GM23338 (cell line): ENCODE results near the gene ARL15. TPM values are rescaled to one million over a fixed set of nuclear protein-coding genes. Genes with fewer than 3 reads are reported as not detected.

Experiments
- ATAC-seq: fragments of 200-7000 bp; cut with Tn5 transposase; 3 replicates; pipeline ENCODE4 v1.9.1; 2020
- DNase-seq: peaks from one replicate; pipeline ENCODE4 v3.0.0-alpha.2; 2015; ENCODE audit warnings: low spot score
- H2AFZ ChIP-seq: fragments of 200-600 bp; sonication (generic); 2 replicates; pipeline ENCODE4 v1.8.0; 2016; ENCODE audit warnings: antibody characterized with exemption, mild to moderate bottlenecking, moderate library complexity
- H3F3A ChIP-seq: fragments of 200-600 bp; sonication (generic); replicated peaks from 2 replicates; pipeline ENCODE4 v1.8.0; 2017; ENCODE audit warnings: antibody characterized with exemption, mixed run types, low read depth
- H3K27ac ChIP-seq: fragments of 200-600 bp; sonication (generic); 2 replicates; pipeline ENCODE4 v1.6.1; 2016; ENCODE audit warnings: low read depth
- H3K27me3 ChIP-seq: fragments of 200-600 bp; sonication (generic); 2 replicates; pipeline ENCODE4 v1.8.0; 2016; ENCODE audit warnings: mild to moderate bottlenecking, mixed run types, moderate library complexity; ENCODE audit not compliant: insufficient read depth
- H3K36me3 ChIP-seq: fragments of 200-600 bp; sonication (generic); 2 replicates; pipeline ENCODE4 v1.8.0; 2016; ENCODE audit warnings: mild to moderate bottlenecking; ENCODE audit not compliant: insufficient read depth
- H3K4me1 ChIP-seq: fragments of 200-600 bp; sonication (generic); 2 replicates; pipeline ENCODE4 v1.8.0; 2016; ENCODE audit warnings: mild to moderate bottlenecking, moderate library complexity; ENCODE audit not compliant: insufficient read depth
- H3K4me2 ChIP-seq: fragments of 200-600 bp; sonication (generic); 2 replicates; pipeline ENCODE4 v1.7.1; 2017; ENCODE audit warnings: mixed run types
- H3K4me3 ChIP-seq: fragments of 200-600 bp; sonication (generic); 2 replicates; pipeline ENCODE4 v1.6.1; 2016; ENCODE audit warnings: mixed run types
- H3K79me2 ChIP-seq: fragments of 200-600 bp; sonication (generic); replicated peaks from 2 replicates; pipeline ENCODE4 v1.8.0; 2017; ENCODE audit warnings: mild to moderate bottlenecking; ENCODE audit not compliant: insufficient read depth
- H3K9me2 ChIP-seq: fragments of 200-600 bp; sonication (generic); 2 replicates; pipeline ENCODE4 v1.8.0; 2017; ENCODE audit not compliant: insufficient read depth
- H4K20me1 ChIP-seq: fragments of 200-600 bp; sonication (generic); replicated peaks from 2 replicates; pipeline ENCODE4 v1.8.0; 2017; ENCODE audit warnings: mild to moderate bottlenecking; ENCODE audit not compliant: insufficient read depth
- H3K27ac Mint-ChIP-seq: 2 replicates; pipeline ENCODE4 v1.8.0; 2020; ENCODE audit warnings: inconsistent platforms, mild to moderate bottlenecking, moderate library complexity, mixed read lengths
- H3K27me3 Mint-ChIP-seq: 3 replicates; pipeline ENCODE4 v1.8.0; 2022; ENCODE audit warnings: low read depth, mild to moderate bottlenecking, moderate library complexity, mixed read lengths, inconsistent platforms; ENCODE audit not compliant: insufficient read depth, poor library complexity
- H3K36me3 Mint-ChIP-seq: 3 replicates; pipeline ENCODE4 v1.8.0; 2021; ENCODE audit warnings: low read depth, mild to moderate bottlenecking, inconsistent platforms, moderate library complexity, mixed read lengths
- H3K4me1 Mint-ChIP-seq: 3 replicates; pipeline ENCODE4 v1.8.0; 2020; ENCODE audit warnings: mild to moderate bottlenecking, inconsistent platforms, mixed read lengths
- H3K4me3 Mint-ChIP-seq: 3 replicates; pipeline ENCODE4 v1.8.0; 2021; ENCODE audit warnings: moderate library complexity, mild to moderate bottlenecking, inconsistent platforms, mixed read lengths
- H3K9me3 Mint-ChIP-seq: 3 replicates; pipeline ENCODE4 v1.8.0; 2020; ENCODE audit warnings: moderate library complexity, mild to moderate bottlenecking, inconsistent platforms, mixed read lengths
- CREB1 ChIP-seq: fragments of 250-450 bp; sonication (Bioruptor Pico); IDR thresholded peaks from 2 replicates; pipeline ENCODE4 v1.5.0; 2020; ENCODE audit warnings: low read depth, mild to moderate bottlenecking, moderate library complexity
- CTCF ChIP-seq, 2 experiments: fragments of 200-600 bp in 1 of 2; sonication (generic) in 1 of 2; conservative IDR thresholded peaks; 2 replicates each; pipeline versions ENCODE4 v1.5.1 to v1.6.1; 2016 to 2017; ENCODE audit warnings: antibody characterized with exemption in 2 of 2, low read depth in 2 of 2, mild to moderate bottlenecking in 2 of 2, moderate library complexity in 1 of 2
- EZH2 ChIP-seq: fragments of 200-600 bp; sonication (generic); IDR thresholded peaks from one replicate; pipeline ENCODE4 v1.8.0; 2017; ENCODE audit warnings: antibody characterized with exemption, mild to moderate bottlenecking, low read depth; ENCODE audit not compliant: unreplicated experiment
- JUNB ChIP-seq: IDR thresholded peaks from one replicate; pipeline ENCODE4 v1.6.1; 2016; ENCODE audit warnings: antibody characterized with exemption; ENCODE audit not compliant: unreplicated experiment
- POLR2AphosphoS5 ChIP-seq: IDR thresholded peaks from 2 replicates; pipeline ENCODE4 v1.6.1; 2016; ENCODE audit warnings: antibody characterized with exemption, low read depth
- ZNF114 ChIP-seq: fragments of 250-450 bp; sonication (Bioruptor Pico); IDR thresholded peaks from 2 replicates; pipeline ENCODE4 v1.5.0; 2020; ENCODE audit warnings: mild to moderate bottlenecking, moderate library complexity
- ZNF462 ChIP-seq: fragments of 250-450 bp; sonication (Bioruptor Pico); IDR thresholded peaks from 2 replicates; pipeline ENCODE4 v1.5.0; 2020; ENCODE audit warnings: mild to moderate bottlenecking, moderate library complexity
- polyA plus RNA-seq: library from polyadenylated mRNA; unstranded; fragments of >200 nt; fragmentation: Nextera tagmentation; extraction: Ambion mirVana; gene quantifications from 2 replicates; pipeline ENCODE4 v1.2.1, GENCODE V29; 2016
- total RNA-seq: library from RNA; depleted of rRNA; stranded (reverse); fragments of >200 nt; shearing (Covaris generic); gene quantifications from 2 replicates; pipeline ENCODE4 v1.2.3, GENCODE V29; 2014
- TF ChIP-seq, protein P1 (sequence below): IDR thresholded peaks from one replicate; pipeline ENCODE4 v1.6.1; 2018; ENCODE audit warnings: antibody characterized with exemption; ENCODE audit not compliant: unreplicated experiment

ARL15 gene
- total and polyA plus RNA-seq, 2 experiments from 2014 or later: 13.0 to 54.0 TPM

DNA sequence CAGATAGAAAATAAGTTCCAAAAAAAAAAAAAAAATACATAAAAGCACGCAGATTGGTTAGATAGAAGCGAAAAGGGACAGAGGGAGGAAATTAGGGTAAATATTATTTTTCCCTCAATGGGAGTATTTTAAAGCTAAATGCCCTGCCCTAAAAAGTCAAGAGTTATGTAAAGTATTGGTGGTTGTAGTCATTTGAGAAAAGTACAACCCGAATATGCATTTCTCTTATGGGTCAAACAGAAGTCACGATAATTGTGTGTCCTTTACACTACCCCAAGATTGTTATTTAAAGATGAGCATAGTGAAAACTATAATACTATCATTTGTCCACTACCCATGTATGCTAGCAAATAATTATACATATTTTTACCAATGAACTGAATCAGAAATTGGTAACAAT lies 381.2 kb downstream of the ARL15 start:
- H3K36me3 ChIP-seq: no peaks in the 10 kb centered on the region
- ATAC-seq: no peak
- H3K4me2 ChIP-seq: no peak overlapping the region
- Mint-ChIP-seq H3K27me3 (no peaks in the 10 kb centered on the region), H3K4me1 (peaks cover 25% of the 10 kb centered on the region), H3K36me3 (no peaks in the 10 kb centered on the region), H3K9me3 (no peaks in the 10 kb centered on the region), H3K4me3 (no peak overlapping the region), H3K27ac (no peak overlapping the region)
- peaks cover 11% of the 10 kb centered on the region for H3K4me1 ChIP-seq
- no peaks in the 10 kb centered on the region for H4K20me1 ChIP-seq
- no peaks in the 10 kb centered on the region for H3K27me3 ChIP-seq
- no peak overlapping the region for H3K4me3 ChIP-seq
- no peaks in the 10 kb centered on the region for H3K9me2 ChIP-seq
- no peaks in the 10 kb centered on the region for H3F3A ChIP-seq
- no peak overlapping the region for H2AFZ ChIP-seq
- no peak for TF ChIP-seq ZNF114 (CRISPR knock-in tag)
- no peak for TF ChIP-seq EZH2
- TF ChIP-seq JUNB: no peak
- no peak for TF ChIP-seq POLR2AphosphoS5
- no peak for TF ChIP-seq CREB1
- no peak for TF ChIP-seq CTCF (conservative IDR thresholded peaks at IDR 0.05; ENCODE audit: low read depth in 2 of 2)
- TF ChIP-seq, protein P1, sequence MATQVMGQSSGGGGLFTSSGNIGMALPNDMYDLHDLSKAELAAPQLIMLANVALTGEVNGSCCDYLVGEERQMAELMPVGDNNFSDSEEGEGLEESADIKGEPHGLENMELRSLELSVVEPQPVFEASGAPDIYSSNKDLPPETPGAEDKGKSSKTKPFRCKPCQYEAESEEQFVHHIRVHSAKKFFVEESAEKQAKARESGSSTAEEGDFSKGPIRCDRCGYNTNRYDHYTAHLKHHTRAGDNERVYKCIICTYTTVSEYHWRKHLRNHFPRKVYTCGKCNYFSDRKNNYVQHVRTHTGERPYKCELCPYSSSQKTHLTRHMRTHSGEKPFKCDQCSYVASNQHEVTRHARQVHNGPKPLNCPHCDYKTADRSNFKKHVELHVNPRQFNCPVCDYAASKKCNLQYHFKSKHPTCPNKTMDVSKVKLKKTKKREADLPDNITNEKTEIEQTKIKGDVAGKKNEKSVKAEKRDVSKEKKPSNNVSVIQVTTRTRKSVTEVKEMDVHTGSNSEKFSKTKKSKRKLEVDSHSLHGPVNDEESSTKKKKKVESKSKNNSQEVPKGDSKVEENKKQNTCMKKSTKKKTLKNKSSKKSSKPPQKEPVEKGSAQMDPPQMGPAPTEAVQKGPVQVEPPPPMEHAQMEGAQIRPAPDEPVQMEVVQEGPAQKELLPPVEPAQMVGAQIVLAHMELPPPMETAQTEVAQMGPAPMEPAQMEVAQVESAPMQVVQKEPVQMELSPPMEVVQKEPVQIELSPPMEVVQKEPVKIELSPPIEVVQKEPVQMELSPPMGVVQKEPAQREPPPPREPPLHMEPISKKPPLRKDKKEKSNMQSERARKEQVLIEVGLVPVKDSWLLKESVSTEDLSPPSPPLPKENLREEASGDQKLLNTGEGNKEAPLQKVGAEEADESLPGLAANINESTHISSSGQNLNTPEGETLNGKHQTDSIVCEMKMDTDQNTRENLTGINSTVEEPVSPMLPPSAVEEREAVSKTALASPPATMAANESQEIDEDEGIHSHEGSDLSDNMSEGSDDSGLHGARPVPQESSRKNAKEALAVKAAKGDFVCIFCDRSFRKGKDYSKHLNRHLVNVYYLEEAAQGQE: no peak
- H3K27ac ChIP-seq: no peak overlapping the region
- no peaks in the 10 kb centered on the region for H3K79me2 ChIP-seq
- DNase-seq: no peak

DNA sequence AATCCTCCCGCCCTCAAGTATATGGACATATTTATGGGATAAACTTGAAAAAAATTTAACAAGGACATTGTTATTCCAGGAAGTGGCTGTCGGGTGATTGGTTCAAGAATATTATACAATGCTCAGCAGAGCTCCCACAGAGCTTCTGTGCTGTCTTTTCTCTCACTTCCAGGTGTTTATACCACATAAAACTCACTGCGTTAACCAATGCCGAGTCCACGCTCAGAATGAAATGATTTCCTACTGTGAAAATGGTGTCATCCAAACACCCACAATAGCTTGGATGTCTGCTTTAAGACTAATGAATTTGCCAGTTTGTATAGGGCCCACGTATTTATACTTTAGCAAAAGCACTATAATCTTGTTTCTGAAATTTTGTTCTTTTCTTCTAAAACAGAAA lies 381.7 kb downstream of the ARL15 start:
- Mint-ChIP-seq H3K27ac (no peak overlapping the region), H3K4me3 (no peak overlapping the region), H3K36me3 (no peaks in the 10 kb centered on the region), H3K27me3 (no peaks in the 10 kb centered on the region), H3K4me1 (peaks cover 25% of the 10 kb centered on the region), H3K9me3 (no peaks in the 10 kb centered on the region)
- Histone ChIP-seq H3K36me3 (no peaks in the 10 kb centered on the region), H3K27me3 (no peaks in the 10 kb centered on the region), H2AFZ (no peak overlapping the region), H3K4me1 (peaks cover 8% of the 10 kb centered on the region), H3F3A (no peaks in the 10 kb centered on the region), H3K79me2 (no peaks in the 10 kb centered on the region), H4K20me1 (no peaks in the 10 kb centered on the region), H3K4me2 (no peak overlapping the region), H3K27ac (no peak overlapping the region), H3K9me2 (no peaks in the 10 kb centered on the region), H3K4me3 (no peak overlapping the region)
- ATAC-seq (no peak), DNase-seq (no peak)
- TF ChIP-seq EZH2 (no peak), CREB1 (no peak), ZNF462 (CRISPR knock-in tag) (no peak), CTCF (conservative IDR thresholded peaks at IDR 0.05; ENCODE audit: low read depth in 2 of 2) (no peak)
